ENCODE results near the gene IL15RA. TPM values are rescaled to one million over a fixed set of nuclear protein-coding genes. Genes with fewer than 3 reads are reported as not detected.

Gene IL15RA
- total RNA-seq, 1 experiment from 2014 or later, result 4.4 TPM

- Histone ChIP-seq H3K79me2 (ENCODE audit: low read length) (no peaks in the 10 kb centered on the region), H4K20me1 (ENCODE audit: low read length) (no peaks in the 10 kb centered on the region), H3K4me3 (ENCODE audit: low read length) (no peak overlapping the region), H3K9me2 (replicated peaks; ENCODE audit: low read length) (no peaks in the 10 kb centered on the region), H3K36me3 (ENCODE audit: low read depth, low read length) (no peaks in the 10 kb centered on the region), H3K9me3 (ENCODE audit: low read length) (no peaks in the 10 kb centered on the region), H3K4me1 (ENCODE audit: insufficient read depth, low read length) (no peaks in the 10 kb centered on the region), H3K27me3 (ENCODE audit: low read length) (no peaks in the 10 kb centered on the region), H3F3A (ENCODE audit: low read length, unreplicated experiment) (no peaks in the 10 kb centered on the region), H3K4me2 (ENCODE audit: low read length) (no peak overlapping the region), H3K27ac (ENCODE audit: low read length) (no peak overlapping the region), H2AFZ (ENCODE audit: low read length) (no peak overlapping the region), H3K9ac (ENCODE audit: low read length) (no peak overlapping the region)
- BruUV-seq (replicated peaks), result no TSS peak
- intact Hi-C loops (cut with micrococcal nuclease), result no loop called here
- POLR2A ChIA-PET (ENCODE audit: unreplicated experiment), result no interaction called here
- CTCF ChIA-PET, result no interaction called here
- ATAC-seq (no peak), DNase-seq (no peak)
- TF ChIP-seq EZH2phosphoT487 (IDR thresholded peaks at IDR 0.05; ENCODE audit: borderline replicate concordance, low read length) (no peak), EZH2 (IDR thresholded peaks at IDR 0.05; ENCODE audit: low read length, unreplicated experiment) (no peak)
- TF ChIP-seq, protein P1, sequence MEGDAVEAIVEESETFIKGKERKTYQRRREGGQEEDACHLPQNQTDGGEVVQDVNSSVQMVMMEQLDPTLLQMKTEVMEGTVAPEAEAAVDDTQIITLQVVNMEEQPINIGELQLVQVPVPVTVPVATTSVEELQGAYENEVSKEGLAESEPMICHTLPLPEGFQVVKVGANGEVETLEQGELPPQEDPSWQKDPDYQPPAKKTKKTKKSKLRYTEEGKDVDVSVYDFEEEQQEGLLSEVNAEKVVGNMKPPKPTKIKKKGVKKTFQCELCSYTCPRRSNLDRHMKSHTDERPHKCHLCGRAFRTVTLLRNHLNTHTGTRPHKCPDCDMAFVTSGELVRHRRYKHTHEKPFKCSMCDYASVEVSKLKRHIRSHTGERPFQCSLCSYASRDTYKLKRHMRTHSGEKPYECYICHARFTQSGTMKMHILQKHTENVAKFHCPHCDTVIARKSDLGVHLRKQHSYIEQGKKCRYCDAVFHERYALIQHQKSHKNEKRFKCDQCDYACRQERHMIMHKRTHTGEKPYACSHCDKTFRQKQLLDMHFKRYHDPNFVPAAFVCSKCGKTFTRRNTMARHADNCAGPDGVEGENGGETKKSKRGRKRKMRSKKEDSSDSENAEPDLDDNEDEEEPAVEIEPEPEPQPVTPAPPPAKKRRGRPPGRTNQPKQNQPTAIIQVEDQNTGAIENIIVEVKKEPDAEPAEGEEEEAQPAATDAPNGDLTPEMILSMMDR (conservative IDR thresholded peaks at IDR 0.05; ENCODE audit: low read depth, low read length), result no peak
Measured at GRCh38 chr10:5988336-5988920, 11.1 kb upstream of the IL15RA start.

DNA sequence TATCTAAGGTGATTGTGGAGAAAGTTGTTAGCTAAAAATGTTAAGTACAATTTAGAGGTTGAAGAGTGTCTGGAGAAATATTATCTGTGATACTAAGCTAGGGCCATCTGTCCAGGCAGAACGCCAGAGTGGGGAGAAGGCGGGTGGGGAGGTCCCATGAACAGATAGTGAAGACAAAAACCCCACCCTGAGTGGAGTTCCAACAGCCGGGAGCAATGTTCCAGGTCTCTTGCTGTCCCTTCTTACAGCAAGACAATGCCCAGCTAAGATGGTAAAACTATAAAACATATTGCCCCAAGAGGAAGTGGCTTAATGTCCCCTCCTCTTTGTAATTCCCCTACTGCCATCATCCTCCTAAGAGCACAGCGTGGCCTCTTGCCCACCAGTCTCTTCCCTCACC lies 10.4 kb upstream of the IL15RA start:
- H3K4me1 ChIP-seq (ENCODE audit: insufficient read depth, low read length), result no peaks in the 10 kb centered on the region
- ChIA-PET CTCF (no interaction called here), POLR2A (ENCODE audit: unreplicated experiment) (no interaction called here)
- no peaks in the 10 kb centered on the region for H3K9me2 ChIP-seq (replicated peaks; ENCODE audit: low read length)
- intact Hi-C loops (cut with micrococcal nuclease), result no loop called here
- H3K9ac ChIP-seq (ENCODE audit: low read length), result no peak overlapping the region
- DNase-seq (no peak), ATAC-seq (no peak)
- H3K4me3 ChIP-seq (ENCODE audit: low read length), result no peak overlapping the region
- no peaks in the 10 kb centered on the region for H3K36me3 ChIP-seq (ENCODE audit: low read depth, low read length)
- H3K27ac ChIP-seq (ENCODE audit: low read length), result no peak overlapping the region
- H4K20me1 ChIP-seq (ENCODE audit: low read length), result no peaks in the 10 kb centered on the region
- no peaks in the 10 kb centered on the region for H3K79me2 ChIP-seq (ENCODE audit: low read length)
- no TSS peak for BruUV-seq (replicated peaks)
- no peak overlapping the region for H3K4me2 ChIP-seq (ENCODE audit: low read length)
- no peaks in the 10 kb centered on the region for H3F3A ChIP-seq (ENCODE audit: low read length, unreplicated experiment)
- no peak overlapping the region for H2AFZ ChIP-seq (ENCODE audit: low read length)
- H3K27me3 ChIP-seq (ENCODE audit: low read length), result no peaks in the 10 kb centered on the region
- no peaks in the 10 kb centered on the region for H3K9me3 ChIP-seq (ENCODE audit: low read length)
- TF ChIP-seq EZH2 (IDR thresholded peaks at IDR 0.05; ENCODE audit: low read length, unreplicated experiment), result no peak
- TF ChIP-seq, protein P1 (conservative IDR thresholded peaks at IDR 0.05; ENCODE audit: low read depth, low read length), result no peak
- TF ChIP-seq EZH2phosphoT487 (IDR thresholded peaks at IDR 0.05; ENCODE audit: borderline replicate concordance, low read length), result no peak

DNA sequence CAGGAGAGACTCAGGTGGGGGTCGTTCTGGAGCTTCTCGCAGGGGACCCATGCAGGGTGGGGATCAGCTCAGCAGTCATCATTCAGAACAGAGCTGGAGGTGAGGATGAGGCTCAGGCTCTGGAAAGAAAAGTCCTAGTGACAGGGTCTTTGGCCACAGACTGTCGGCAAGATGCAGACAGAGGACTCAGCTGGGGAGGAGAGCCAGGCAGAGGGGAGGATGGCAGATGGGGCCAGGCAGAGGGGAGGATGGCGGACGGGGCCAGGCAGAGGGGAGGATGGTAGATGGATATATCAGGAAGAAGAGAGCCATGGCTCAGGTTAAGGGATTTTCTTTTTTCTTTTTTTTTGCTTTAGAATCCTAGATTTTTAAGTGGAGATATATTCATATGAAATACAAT lies 7.7 kb upstream of the IL15RA start:
- no TSS peak for BruUV-seq (replicated peaks)
- DNase-seq, result no peak
- intact Hi-C loops (cut with micrococcal nuclease), result no loop called here
- no peaks in the 10 kb centered on the region for H4K20me1 ChIP-seq (ENCODE audit: low read length)
- H3K9me3 ChIP-seq (ENCODE audit: low read length), result no peaks in the 10 kb centered on the region
- H3K27ac ChIP-seq (ENCODE audit: low read length), result no peak overlapping the region
- no peak for ATAC-seq
- ChIA-PET POLR2A (ENCODE audit: unreplicated experiment) (no interaction called here), CTCF (no interaction called here)
- no peak overlapping the region for H2AFZ ChIP-seq (ENCODE audit: low read length)
- H3K36me3 ChIP-seq (ENCODE audit: low read depth, low read length), result no peaks in the 10 kb centered on the region
- H3K9me2 ChIP-seq (replicated peaks; ENCODE audit: low read length), result no peaks in the 10 kb centered on the region
- H3K79me2 ChIP-seq (ENCODE audit: low read length), result no peaks in the 10 kb centered on the region
- H3F3A ChIP-seq (ENCODE audit: low read length, unreplicated experiment), result no peaks in the 10 kb centered on the region
- no peak overlapping the region for H3K4me3 ChIP-seq (ENCODE audit: low read length)
- no peaks in the 10 kb centered on the region for H3K27me3 ChIP-seq (ENCODE audit: low read length)
- no peak overlapping the region for H3K9ac ChIP-seq (ENCODE audit: low read length)
- no peaks in the 10 kb centered on the region for H3K4me1 ChIP-seq (ENCODE audit: insufficient read depth, low read length)
- H3K4me2 ChIP-seq (ENCODE audit: low read length), result no peak overlapping the region
- no peak for TF ChIP-seq EZH2 (IDR thresholded peaks at IDR 0.05; ENCODE audit: low read length, unreplicated experiment)
- TF ChIP-seq, protein P1 (conservative IDR thresholded peaks at IDR 0.05; ENCODE audit: low read depth, low read length), result no peak
- no peak for TF ChIP-seq EZH2phosphoT487 (IDR thresholded peaks at IDR 0.05; ENCODE audit: borderline replicate concordance, low read length)

All from PC-3 (cell line).